SH-SY5Y (cell line): ENCODE results near the gene ILKAP.

Experiments
- GATA2 ChIP-seq: IDR thresholded peaks from 2 replicates; pipeline ENCODE4 v1.6.1; 2011; ENCODE audit warnings: mild to moderate bottlenecking, low read depth, low read length
- GATA3 ChIP-seq: IDR thresholded peaks from 2 replicates; pipeline ENCODE4 v1.6.1; 2011; ENCODE audit warnings: low read depth, mild to moderate bottlenecking, low read length, moderate library complexity

DNA sequence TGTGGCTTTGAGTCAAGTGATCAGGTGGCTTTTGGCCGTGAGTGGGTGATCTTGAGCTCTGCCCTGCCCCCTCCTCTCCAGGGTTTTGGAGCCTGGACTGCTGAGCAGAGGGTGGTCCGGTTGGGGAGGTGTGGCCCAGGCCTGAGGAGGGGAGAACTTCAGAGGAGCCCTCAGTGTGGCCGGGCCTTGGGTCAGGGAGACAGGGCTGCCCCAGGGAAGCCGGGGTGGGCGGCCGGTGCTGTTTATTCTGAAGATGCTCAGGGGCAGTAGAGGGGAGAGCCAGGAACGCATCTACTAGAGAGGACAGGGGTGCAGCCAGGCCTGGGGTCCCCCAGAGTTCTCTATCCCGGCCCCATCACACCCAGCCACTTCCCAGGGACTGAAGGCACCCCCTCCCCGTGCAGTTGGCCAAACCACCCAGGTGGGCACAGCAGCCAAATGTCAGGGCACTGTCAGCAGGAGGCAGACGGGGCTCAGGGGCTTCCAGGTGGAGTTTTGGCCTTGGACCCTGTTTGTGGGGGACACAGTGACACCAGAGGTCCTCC is 43.8 kb downstream of the ILKAP start:
- no peak for TF ChIP-seq GATA2
- no peak for TF ChIP-seq GATA3
